ENCODE measurements around the gene HK2. TPM values are rescaled to one million over a fixed set of nuclear protein-coding genes. Genes with fewer than 3 reads are reported as not detected.
A peak's percentile ranks its signal among the peaks of the same experiment; 100 is the strongest.
"Not testable (repeated sequence)": the region's sequence is repeated elsewhere in the genome, so short reads cannot be mapped to it uniquely, and the experiment has no call there.

The HK2 gene
- polyA plus RNA-seq, 1 donor = 7.4 TPM

DNA sequence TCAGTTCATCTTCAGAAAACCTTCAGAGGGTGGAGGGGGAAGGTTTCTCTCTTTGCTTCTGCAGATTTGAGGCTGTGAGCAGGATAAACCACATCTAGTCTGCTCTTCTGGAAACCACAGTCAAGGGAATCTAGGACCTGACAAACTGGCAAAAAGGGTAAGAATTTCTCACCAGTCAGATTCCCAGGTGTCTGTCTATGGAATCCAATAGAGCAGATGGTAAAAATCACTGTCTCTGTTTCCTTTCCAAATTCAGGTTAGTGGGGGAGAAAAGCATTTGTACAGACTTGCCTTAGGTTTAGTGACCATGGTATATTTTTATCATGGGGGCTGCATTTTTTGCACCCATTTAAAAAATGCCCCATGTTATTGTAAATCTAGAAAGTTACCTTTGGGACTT lies 62.3 kb downstream of the HK2 start:
- DNase-seq = no peak

DNA sequence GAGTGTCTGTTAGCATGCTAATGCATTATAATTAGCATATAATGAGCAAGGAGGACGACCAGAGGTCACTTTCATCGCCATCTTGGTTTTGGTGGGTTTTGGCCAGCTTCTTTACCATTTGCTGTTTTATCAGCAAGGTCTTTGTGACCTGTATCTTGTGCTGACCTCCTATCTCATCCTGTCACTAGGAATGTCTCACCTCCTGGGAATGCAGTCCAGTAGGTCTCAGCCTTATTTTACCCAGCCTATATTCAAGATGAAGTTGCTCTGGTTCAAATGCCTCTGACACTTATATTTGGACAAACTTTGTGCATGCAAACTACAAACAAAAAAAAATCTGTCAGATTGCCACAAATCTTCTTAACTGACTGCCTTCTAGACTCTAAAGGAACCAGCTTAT lies 66.3 kb downstream of the HK2 start:
- not testable (repeated sequence) for DNase-seq

DNA sequence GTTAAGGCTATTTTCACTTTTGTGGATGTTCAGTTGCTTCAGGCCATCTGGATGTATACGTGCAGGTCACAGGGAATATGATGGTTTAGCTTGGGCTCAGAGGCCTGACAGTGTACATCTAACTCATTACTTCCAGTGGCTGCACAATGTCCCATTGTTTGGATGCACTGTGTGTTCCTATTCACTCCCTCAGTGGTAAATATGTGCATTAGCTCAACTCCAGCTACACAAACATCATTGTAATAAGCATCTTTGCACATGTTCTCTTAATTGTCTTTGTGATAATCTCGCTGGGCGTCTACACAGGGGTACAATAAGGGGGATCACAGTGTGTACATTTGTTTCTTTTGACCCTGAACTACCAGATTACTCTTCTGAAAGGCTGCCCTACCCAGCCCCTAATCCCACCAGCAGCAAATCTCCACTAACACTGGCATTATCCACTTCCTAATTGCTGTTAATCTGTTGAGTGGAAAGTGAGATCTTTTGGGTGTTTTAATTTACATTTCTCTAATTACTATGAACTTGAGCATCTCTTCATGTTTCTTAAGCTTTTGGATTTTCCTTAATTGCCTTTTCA lies 68.4 kb downstream of the HK2 start:
- DNase-seq = no peak

DNA sequence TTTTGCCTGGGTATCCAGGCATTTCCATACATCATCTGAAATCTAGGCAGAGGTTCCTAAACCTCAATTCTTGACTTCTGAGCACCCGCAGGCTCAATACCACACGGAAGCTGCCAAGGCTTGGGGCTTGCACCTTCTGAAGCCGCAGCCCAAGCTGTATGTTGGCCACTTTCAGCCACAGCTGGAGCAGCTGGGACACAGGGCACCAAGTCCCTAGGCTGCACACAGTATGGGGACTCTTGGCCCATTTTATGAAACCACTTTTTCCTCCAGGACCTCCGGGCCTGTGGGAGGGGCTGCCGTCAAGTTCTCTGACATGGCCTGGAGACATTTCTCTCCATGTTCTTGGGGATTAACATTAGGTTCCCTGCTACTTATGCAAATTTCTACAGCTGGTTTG lies 72.5 kb downstream of the HK2 start:
- no peak for DNase-seq

DNA sequence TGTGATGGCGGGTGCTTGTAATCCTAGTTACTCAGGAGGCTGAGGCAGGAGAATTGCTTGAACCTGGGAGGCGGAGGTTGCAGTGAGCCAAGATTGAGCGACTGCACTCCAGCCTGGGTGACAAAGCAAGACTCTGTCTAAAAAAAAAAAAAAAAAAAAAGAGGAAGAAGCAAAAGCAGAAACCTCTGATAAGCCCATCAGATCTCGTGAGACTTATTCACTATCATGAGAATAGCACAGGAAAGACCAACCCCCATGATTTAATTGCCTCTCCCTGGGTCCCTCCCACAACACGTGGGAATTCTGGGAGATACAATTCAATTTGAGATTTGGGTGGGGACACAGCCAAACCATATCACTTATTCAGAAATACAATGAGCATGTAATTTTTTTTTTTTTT lies 73.6 kb downstream of the HK2 start:
- not testable (repeated sequence) for DNase-seq

DNA sequence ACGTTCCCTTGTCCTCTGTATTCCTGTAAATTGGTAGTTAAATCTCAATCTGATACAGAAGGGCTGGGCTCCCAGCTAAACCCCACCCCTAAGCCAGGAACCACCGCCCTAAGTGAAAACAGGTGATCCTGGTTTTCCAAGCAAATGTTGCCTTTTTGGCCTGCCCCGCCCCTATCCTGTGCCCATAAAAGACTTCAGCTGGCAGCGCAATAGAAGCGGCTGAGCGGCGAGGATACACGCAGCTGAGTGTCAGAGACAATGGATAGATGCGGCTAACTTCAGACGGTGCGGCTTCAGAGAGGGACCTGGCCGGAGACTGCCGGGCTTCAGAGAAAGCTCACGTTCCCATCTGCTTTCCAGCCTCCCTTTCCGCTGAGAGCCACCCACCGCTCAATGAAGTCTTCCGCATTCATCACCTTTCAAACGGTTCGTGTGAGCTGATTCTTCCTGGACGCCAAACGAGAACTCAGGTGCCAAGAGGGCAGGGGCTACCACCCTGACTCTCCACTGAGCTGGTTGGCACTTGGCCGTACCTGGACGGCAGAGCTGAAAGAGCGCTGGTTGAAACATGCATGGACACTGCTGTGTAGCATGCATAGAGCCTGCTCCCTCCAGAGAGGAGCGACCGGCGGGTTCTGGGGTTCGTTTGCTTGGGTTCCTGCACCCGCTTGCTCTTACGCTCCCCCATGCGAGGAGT lies 75.0 kb downstream of the HK2 start:
- DNase-seq = no peak

DNA sequence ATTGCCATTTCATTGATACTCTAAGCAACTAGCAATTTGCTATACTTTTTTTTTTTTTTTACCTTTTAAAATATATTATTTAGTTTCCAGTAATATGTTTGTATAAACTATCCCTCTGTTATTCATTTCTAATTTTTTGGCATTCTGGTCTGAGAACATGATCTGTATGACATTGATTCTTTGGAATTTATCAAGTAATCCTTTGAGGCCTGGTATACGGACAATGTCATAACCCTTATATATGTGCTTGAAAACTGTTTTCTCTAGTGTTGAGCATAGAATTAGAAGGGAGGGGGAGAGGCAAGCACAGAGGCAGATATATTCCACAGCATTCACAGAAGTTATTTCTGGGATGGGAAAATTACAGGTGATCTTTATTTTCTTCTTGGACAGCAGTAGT lies 76.3 kb downstream of the HK2 start:
- no peak for DNase-seq

DNA sequence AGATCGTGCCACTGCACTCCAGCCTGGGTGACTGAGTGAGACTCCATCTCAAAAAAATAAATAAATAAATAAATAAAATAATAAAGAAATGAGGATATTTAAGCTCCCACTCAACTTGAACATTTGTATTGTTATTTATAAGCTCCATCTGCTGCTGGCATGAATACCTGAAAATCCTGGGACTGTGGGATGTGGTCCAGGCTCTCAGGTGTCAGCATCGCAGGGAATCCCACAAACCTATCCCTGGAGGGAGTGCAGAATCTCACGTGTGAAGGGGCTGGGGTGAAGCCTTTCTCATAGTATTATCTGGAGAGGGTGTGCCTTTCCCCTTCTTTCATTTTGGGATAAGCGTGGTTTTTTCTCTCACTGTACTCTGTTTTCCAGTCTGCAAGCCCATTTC lies 77.1 kb downstream of the HK2 start:
- DNase-seq = no peak

DNA sequence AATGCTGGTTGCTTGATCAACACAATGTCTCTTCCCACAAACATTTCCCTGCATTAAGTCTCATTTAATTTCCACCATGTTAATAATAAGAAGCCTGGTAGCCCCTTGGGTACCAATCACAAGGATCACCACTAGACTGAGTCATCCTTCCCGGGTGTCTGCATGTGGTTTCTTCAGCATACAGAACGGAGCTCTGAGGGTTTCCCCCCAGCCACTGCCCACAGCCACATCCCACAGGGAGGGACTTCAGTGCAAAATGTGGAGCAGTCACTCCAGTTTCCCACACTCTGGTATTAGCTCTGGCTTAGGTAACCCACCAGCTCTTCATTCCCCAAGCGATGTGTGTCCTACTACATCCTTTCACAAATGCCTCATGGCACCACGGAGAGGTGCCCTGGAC lies 81.8 kb downstream of the HK2 start:
- no peak for DNase-seq

DNA sequence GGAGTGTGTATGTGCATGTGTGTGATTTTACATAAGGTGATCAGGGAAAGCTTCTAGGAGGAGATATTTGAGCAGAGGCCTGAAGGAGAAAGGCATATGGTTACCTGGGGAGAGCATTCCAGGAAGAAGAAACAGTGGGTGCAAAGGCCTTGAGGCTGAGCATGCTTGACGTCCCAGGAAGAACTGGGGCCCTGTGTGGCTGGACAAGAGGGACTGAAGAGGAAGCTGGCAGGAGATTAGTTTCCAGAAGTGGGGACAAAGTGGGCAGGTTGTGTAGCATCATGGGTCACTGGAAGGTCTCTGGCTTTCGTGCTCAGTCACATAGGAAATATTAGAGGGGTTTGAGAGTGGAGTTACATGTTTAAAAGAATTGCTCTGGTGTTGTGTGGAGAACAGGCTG lies 82.5 kb downstream of the HK2 start:
- DNase-seq = no peak

DNA sequence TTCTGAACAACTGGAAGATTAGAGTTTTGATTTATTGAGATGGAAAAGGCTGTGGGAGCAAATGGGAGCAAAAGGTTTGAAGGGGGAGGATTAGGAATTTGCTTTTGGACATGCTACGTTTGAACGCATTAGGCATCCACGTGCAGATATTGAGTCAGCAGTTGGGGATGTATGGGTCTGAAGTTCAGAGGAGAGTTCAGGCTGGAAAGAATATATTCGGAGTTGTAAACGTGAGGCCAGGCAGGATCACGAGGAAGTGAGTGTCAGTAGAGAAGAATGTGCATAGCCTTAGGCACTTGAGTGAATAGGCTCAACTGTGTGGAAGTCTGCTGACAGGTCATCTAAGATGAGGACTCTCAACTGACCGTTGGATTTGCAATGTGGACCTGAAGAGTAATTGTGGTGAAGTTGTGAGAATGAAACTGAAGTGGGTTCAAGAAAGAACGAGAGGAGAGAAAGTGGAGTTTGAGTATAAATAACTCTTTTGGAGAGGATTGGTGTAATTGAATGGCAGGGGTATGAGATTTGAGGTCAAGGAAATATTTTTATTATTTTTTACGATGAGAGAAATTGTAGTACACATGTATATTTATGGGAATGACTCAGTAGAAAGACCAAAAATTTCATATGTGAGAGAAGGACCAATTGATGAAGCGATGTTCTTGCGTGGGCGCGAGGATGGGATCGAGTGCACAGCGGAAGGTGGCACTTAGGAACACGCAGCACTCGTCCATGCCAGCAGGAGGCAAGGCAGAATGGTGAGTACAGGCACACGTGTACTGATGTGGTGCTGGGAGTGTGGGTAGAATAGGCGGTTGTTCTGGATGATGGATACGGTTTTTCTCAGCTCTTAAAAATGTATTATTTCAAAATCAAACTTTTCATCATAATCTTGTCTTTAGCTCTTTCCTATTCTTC lies 84.0 kb downstream of the HK2 start:
- no peak for DNase-seq

DNA sequence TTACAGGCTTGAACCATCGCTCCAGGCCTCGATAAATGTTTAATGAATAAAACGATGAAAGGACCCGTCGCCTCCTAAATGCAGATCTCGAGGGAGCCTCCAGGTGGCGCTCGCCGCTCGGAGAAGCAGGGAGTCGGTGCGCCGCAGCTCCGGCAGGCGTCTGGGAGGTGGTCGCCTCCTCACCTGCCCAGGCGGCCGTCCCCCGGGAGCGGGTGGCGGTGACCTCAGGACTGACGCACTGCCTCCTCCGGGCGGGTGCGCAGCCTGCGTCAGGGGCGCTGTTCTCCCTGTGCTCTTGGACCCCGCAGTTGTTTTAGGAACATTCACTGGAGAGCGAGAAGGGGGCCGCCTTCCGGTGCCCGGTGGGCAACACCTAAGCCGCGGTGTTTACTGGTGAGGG lies 85.9 kb downstream of the HK2 start:
- DNase-seq = peak; percentile 50

DNA sequence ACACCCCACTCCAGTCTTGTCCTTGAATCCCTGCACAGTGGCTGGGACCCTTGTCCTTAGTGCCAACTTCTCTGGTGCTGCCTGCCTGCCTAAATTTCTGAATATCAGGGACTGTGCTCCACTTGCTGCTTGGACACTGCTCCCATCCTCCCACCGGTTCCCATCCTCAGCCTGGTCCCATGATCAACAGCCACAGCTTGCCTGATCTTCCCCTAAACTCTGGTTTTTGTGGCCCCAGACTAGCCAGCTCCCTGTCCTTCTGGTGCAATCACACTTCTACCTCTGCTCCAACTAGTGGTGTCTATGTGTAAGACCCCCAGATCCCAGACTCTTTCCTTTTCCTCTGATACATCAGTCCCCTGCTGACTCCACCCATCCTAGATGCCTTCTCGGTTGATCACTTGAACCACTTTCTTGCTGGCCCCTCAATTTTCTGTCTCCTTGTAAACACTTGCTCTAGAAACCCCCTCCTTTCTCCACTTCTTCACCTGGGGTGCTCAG lies 87.4 kb downstream of the HK2 start:
- DNase-seq = no peak

DNA sequence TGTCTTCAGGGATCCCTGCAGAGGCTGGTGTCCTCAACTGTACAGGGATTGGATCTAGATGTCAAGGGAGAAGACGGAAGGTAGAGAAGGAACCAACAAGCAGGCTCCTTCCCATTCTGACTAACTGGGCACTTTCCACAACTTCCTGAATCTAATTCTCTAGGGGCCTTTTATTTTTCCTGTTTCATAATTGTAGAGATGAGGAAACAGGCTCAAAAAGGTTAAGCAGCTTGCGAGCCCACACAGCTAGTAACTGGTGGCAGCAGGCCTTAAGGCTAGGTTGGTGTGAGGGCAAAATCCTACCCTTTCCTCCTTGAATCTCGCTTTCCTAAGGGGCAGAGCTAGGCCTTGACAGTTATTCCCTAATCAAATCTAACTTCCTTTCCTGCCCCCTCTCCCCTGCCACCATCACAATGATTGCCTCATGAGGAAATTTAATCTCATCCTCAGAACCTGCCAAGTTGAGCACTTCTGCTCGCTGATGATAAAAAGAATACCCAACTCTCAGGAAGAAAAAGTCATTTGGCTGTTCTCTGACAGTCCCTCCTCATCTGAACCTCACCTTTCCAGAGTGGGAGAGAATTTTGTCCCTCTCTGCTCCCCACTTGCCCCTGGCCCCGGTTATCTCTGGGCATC lies 88.8 kb downstream of the HK2 start:
- DNase-seq = no peak

DNA sequence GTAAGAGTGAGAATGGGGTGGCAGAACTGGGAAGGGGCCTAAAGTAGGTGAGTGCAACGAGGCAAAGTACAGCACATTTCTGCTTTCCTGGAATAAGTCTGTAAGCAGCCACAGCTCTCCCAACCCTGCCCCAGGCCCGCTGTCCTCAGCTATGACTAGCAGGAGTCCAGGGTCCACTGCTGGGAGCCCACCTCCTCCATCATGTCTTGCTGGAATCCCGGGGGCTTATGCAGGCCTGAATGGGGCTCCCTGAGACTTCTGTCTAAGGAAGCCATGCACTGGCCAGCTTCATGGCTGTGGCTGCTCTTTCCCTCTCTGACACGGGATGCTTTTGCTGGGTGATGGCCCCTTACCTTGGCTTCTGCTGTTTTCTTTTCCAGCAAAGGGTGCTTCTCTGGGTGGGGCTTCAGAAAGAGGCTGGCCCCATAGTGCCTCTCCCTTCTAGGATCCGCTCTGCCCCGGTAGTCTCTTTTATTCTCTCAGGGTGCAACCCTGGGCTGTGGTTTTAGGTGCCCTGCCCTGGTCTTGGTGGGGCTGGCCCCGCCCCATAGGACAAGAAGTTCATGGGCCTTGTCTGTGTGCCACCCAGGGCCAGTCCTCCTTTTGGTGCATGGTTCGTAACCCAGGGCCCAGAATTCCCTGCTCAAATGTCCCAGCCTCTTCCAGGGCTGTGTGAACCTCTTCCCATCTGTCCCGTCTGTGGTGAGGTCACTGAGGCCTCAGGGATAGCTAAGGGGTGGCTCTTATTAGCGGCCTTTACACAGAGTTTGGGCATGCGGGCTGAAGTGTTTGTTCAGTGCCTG lies 90.7 kb downstream of the HK2 start:
- no peak for DNase-seq

DNA sequence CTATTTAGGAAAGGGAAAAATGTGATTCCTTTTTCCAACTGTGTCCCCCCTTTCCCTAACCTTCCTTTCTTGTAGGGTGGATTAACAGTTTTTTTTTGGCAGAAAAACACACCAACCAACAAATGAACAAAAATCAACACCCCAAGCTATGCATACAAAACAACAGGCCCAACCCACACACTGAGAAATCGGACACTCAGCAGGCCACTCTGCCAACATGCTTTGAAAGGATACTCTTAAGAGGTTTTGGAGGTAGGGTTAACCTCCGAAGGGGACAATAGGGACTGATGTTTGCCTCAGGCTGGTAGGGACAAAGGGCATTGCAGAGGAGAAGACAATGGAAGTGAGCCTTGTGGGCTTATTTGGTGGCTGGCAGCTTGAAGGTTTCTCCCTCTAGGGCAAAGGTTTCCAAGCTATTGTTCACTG lies 91.4 kb downstream of the HK2 start:
- DNase-seq = no peak

DNA sequence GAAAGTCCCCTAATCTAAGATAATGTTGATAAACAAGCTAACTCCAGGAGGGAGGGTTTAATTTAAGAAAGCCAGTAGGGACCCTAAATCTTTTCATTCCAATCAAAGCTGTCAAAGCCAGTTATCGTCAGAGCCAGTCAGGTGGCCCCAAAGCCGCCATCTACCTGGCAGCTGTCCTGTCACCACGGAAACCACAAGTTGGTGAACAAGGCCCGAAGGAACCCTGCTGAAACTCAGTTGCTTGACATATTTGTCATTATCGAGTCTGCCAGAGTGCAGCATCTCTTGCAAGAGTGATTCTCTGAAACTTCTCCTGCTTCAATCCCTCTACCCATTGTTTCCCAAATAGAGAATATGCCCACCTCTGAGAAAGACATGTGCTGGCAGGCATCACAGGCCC lies 93.7 kb downstream of the HK2 start:
- DNase-seq = no peak

DNA sequence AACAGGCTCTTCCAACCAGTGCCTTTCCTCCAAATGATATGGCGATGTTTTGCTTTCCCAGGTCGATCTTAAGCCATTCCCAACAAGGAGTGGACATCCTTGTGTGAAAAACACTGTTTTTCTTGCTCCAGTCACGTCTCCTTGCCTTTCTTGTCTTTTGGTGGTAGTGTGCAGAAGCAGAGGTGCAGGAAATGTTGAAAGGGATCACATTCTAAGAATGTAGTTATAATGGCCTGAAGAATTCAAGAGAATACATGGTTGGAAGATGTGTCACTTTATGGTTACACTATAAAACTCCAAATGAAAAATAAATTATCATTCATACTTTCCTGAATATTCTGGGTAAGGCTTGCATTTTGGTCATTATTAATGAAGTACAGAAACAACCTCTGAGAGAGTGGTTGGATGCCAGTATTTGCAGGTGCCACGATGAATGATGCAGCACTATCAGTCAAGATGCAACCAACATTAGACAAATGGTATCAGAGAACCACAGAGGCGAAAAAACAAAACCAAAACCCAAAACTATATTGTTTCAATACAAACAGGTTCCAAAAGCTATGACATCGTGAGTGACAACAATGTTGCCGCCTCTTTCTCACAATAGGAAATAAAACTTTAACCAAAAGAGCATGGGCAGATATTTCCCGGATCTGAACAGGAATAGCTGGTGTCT lies 97.0 kb downstream of the HK2 start:
- DNase-seq = no peak

DNA sequence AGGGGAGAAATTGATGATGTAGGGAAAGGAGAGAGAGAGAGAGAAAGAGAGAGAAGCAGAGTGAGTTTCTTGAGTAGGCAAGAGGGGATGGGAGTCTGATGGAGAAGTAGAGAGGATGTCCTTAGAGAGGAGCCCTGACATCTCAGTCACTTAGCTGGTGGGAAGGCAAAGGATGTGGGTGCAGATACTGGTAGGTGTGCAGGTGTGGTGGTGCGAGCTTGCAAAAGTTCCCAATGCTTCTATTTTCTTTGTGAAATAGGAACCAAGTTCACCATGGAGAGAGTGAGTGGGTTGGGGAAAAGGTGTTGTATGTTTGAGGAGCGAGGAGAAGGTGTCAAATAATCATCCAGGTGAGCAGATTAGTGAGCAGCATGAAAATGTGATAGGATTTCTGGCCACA lies 98.0 kb downstream of the HK2 start:
- DNase-seq = no peak

DNA sequence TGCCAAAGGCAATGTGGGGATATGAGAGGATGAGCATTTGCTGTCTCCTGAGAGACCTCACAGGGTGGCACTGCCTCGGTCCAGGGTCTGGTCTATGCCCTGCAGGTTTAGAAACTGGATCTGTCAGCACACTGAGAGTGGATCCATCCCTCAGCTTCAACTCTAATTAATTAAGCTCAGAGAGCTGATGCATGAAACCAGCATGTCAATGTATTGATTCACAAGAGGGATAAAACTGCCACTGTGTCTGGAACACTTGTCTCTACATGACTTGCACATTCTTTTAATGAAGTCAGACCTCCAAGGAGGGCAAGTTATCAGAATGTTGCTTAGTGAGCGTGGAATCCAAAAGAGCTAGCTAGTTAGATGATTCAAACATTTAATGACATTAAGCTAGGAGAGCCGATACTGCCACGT lies 102.1 kb downstream of the HK2 start:
- no peak for DNase-seq

DNA sequence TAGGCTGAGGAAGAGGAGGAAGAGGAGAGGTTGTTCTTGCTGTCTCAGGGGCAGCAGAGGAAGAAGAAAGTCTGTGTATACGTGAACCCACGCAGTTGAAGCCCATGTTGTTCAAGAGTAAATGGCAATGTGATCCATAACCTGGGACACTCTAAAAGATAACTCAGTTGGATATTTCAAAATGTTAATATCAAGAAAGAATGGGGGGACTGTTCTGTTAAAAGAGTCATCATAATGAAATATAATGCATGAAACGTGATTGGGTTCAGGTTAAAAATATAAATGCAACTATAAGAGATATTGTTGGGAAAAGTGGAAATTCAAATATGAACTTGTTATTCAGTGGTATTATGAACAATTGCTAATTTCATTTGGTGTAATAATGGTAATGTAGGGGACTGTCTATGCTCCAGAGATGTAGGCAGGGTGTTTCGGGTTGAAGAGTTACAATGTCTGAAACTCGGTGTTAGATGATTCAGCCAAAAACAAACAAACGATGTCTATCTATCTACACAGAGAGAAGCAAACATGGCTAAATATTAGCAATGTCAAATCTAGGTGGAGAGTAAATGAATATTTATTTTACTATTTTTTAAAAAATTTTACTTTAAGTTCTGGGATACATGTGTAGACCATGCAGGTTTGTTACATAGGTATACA lies 103.4 kb downstream of the HK2 start:
- DNase-seq = no peak

Data from hindlimb muscle (tissue), 1 donor.